Measurements from ENCODE around the gene PACS1.

GRCh38 chr11:66290330-66290621 is 220.2 kb downstream of the PACS1 start:
- no peak for TF ChIP-seq CTCF (IDR thresholded peaks at IDR 0.05; ENCODE audit: low read length)
- TF ChIP-seq EZH2 (optimal IDR thresholded peaks at IDR 0.05; ENCODE audit: low read depth, low read length), result no peak
- no peak for TF ChIP-seq EZH2phosphoT487 (IDR thresholded peaks at IDR 0.05; ENCODE audit: low read length)

Measured in MM.1S (cell line).